ENCODE data around the gene BAMBI.

The BAMBI gene

DNA sequence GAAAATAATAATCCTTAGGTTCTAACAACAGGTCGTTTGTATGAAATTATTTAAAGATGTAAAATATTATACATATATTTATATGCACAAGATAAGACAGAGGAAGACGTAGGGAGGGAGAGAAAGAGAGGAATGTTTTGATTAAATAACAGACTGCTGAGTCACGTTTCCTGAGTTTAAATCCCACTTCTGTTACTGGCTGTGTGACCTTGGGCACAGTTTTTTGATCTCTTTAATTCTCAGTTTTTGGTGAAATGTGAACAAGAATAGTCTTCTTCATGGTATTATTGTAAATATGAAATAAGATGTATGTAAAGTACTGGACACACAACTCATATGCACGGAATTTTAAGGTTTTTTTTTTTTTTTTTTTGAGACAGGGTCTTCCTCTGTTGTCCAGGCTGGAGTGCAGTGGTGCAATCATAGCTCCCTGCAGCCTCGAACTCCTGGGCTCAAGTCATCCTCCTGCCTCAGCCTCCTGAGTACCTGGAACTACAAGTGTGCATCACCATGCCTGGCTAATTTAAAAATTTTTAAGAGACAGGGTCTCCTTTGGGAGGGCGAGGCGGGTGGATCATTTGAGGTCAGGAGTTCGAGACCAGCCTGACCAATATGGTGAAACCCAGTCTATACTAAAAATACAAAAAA is 42.6 kb downstream of the BAMBI start:
- Histone ChIP-seq H3K27ac (no peak overlapping the region), H3K4me2 (ENCODE audit: low read length) (no peak overlapping the region), H3K27me3 (ENCODE audit: control insufficient read depth, insufficient read depth, low read length) (no peaks in the 10 kb centered on the region), H2AFZ (no peak overlapping the region), H3K9me3 (ENCODE audit: control insufficient read depth, low read length) (no peaks in the 10 kb centered on the region), H3K9ac (no peak overlapping the region), H3K79me2 (no peaks in the 10 kb centered on the region), H3K4me3 (ENCODE audit: low read depth, low read length) (no peak overlapping the region), H3K4me1 (no peaks in the 10 kb centered on the region), H3K36me3 (ENCODE audit: control insufficient read depth, insufficient read depth, low read length) (no peaks in the 10 kb centered on the region)
- TF ChIP-seq, protein P1, sequence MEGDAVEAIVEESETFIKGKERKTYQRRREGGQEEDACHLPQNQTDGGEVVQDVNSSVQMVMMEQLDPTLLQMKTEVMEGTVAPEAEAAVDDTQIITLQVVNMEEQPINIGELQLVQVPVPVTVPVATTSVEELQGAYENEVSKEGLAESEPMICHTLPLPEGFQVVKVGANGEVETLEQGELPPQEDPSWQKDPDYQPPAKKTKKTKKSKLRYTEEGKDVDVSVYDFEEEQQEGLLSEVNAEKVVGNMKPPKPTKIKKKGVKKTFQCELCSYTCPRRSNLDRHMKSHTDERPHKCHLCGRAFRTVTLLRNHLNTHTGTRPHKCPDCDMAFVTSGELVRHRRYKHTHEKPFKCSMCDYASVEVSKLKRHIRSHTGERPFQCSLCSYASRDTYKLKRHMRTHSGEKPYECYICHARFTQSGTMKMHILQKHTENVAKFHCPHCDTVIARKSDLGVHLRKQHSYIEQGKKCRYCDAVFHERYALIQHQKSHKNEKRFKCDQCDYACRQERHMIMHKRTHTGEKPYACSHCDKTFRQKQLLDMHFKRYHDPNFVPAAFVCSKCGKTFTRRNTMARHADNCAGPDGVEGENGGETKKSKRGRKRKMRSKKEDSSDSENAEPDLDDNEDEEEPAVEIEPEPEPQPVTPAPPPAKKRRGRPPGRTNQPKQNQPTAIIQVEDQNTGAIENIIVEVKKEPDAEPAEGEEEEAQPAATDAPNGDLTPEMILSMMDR (IDR thresholded peaks at IDR 0.05): no peak

GRCh38 chr10:28721318-28721951 is 44.1 kb downstream of the BAMBI start:
- Histone ChIP-seq H3K9me3 (ENCODE audit: control insufficient read depth, low read length) (no peaks in the 10 kb centered on the region), H3K4me1 (no peaks in the 10 kb centered on the region), H3K27ac (no peak overlapping the region), H3K9ac (no peak overlapping the region), H3K79me2 (no peaks in the 10 kb centered on the region), H3K4me3 (ENCODE audit: low read depth, low read length) (peak overlapping the region; percentile 41), H2AFZ (peak overlapping the region; percentile 80), H3K27me3 (ENCODE audit: control insufficient read depth, insufficient read depth, low read length) (no peaks in the 10 kb centered on the region), H3K36me3 (ENCODE audit: control insufficient read depth, insufficient read depth, low read length) (no peaks in the 10 kb centered on the region), H3K4me2 (ENCODE audit: low read length) (peak overlapping the region; percentile 90)
- TF ChIP-seq, protein P1 (IDR thresholded peaks at IDR 0.05): no peak

- no peak overlapping the region for H3K27ac ChIP-seq
- H3K27me3 ChIP-seq (ENCODE audit: control insufficient read depth, insufficient read depth, low read length): no peaks in the 10 kb centered on the region
- peak overlapping the region; percentile 80 for H2AFZ ChIP-seq
- no peaks in the 10 kb centered on the region for H3K4me1 ChIP-seq
- no peaks in the 10 kb centered on the region for H3K9me3 ChIP-seq (ENCODE audit: control insufficient read depth, low read length)
- H3K4me2 ChIP-seq (ENCODE audit: low read length): peak overlapping the region; percentile 90
- H3K9ac ChIP-seq: no peak overlapping the region
- H3K79me2 ChIP-seq: no peaks in the 10 kb centered on the region
- peak overlapping the region; percentile 41 for H3K4me3 ChIP-seq (ENCODE audit: low read depth, low read length)
- TF ChIP-seq, protein P1 (IDR thresholded peaks at IDR 0.05): no peak
- H3K36me3 ChIP-seq (ENCODE audit: control insufficient read depth, insufficient read depth, low read length): no peaks in the 10 kb centered on the region
Observed at GRCh38 chr10:28722065-28722803, 44.9 kb downstream of the BAMBI start.

- H3K4me2 ChIP-seq (ENCODE audit: low read length): no peak overlapping the region
- no peaks in the 10 kb centered on the region for H3K9me3 ChIP-seq (ENCODE audit: control insufficient read depth, low read length)
Observed at GRCh38 chr10:28728366-28728765, 51.0 kb downstream of the BAMBI start.

More at GRCh38 chr10:28728366-28728765, 51.0 kb downstream of the BAMBI start:
- Histone ChIP-seq H3K4me3 (ENCODE audit: low read depth, low read length) (no peak overlapping the region), H3K27me3 (ENCODE audit: control insufficient read depth, insufficient read depth, low read length) (no peaks in the 10 kb centered on the region), H3K9ac (no peak overlapping the region), H2AFZ (no peak overlapping the region), H3K79me2 (no peaks in the 10 kb centered on the region), H3K36me3 (ENCODE audit: control insufficient read depth, insufficient read depth, low read length) (no peaks in the 10 kb centered on the region), H3K4me1 (no peaks in the 10 kb centered on the region), H3K27ac (no peak overlapping the region)
- TF ChIP-seq, protein P1 (IDR thresholded peaks at IDR 0.05): no peak
